GM10248 (cell line): ENCODE measurements around the gene AGAP5.

Source experiments
- CTCF ChIA-PET: fragments of 300-600 bp; sonication (Branson Sonifier 250); formaldehyde crosslinking; extraction: SDS; loops from one replicate; lab custom pipeline; 2021; ENCODE audit warnings: antibody characterized with exemption; lab: Yijun Ruan, JAX
- POLR2A ChIA-PET: fragments of 350-650 bp; sonication (Branson Sonifier 250); formaldehyde crosslinking; extraction: SDS; loops from one replicate; lab custom pipeline; 2020; ENCODE audit warnings: antibody characterized with exemption; lab: Yijun Ruan, JAX
- DNase-seq: peaks from one replicate; pipeline ENCODE4 v3.0.0; 2012; ENCODE audit errors: extremely low spot score
- TF ChIP-seq, protein P1 (sequence below): IDR thresholded peaks from 2 replicates; pipeline ENCODE4 v1.5.1; 2012; ENCODE audit warnings: mild to moderate bottlenecking, low read depth; ENCODE audit errors: extremely low read depth, missing control alignments, control extremely low read depth

Gene AGAP5

DNA sequence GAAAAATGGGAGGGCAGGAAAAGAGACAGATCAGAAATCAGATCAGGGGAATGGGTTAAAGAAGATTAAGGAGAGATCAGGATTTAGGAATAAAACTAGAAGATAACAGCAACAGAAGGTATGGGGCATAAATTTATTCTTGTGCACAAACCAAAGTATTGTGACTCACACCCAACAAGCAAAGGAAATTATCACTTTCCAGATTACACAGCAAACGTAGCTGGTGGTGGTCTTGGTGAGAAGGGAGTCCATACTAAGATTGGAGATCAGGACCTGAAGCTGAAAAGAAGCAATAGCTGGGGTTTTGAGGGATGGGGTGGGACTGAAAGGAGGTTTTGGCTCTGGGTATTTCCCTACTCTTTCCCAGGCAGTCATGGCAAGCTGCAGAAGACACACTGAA lies 53.1 kb downstream of the AGAP5 start:
- ChIA-PET CTCF (interaction anchor here (0.7 to 12.6 kb wide), 26 partner anchors 9 to 392 kb away, joined by 3 to 180 read pairs (median 6); partner anchors contain the start of gene MRPS16), POLR2A (interaction anchor here (0.9 kb wide), 1 partner anchor 19 kb away, joined by 7 read pairs; no protein-coding TSS in a partner anchor)
- no peak for DNase-seq
- TF ChIP-seq, protein P1, sequence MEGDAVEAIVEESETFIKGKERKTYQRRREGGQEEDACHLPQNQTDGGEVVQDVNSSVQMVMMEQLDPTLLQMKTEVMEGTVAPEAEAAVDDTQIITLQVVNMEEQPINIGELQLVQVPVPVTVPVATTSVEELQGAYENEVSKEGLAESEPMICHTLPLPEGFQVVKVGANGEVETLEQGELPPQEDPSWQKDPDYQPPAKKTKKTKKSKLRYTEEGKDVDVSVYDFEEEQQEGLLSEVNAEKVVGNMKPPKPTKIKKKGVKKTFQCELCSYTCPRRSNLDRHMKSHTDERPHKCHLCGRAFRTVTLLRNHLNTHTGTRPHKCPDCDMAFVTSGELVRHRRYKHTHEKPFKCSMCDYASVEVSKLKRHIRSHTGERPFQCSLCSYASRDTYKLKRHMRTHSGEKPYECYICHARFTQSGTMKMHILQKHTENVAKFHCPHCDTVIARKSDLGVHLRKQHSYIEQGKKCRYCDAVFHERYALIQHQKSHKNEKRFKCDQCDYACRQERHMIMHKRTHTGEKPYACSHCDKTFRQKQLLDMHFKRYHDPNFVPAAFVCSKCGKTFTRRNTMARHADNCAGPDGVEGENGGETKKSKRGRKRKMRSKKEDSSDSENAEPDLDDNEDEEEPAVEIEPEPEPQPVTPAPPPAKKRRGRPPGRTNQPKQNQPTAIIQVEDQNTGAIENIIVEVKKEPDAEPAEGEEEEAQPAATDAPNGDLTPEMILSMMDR: no peak

DNA sequence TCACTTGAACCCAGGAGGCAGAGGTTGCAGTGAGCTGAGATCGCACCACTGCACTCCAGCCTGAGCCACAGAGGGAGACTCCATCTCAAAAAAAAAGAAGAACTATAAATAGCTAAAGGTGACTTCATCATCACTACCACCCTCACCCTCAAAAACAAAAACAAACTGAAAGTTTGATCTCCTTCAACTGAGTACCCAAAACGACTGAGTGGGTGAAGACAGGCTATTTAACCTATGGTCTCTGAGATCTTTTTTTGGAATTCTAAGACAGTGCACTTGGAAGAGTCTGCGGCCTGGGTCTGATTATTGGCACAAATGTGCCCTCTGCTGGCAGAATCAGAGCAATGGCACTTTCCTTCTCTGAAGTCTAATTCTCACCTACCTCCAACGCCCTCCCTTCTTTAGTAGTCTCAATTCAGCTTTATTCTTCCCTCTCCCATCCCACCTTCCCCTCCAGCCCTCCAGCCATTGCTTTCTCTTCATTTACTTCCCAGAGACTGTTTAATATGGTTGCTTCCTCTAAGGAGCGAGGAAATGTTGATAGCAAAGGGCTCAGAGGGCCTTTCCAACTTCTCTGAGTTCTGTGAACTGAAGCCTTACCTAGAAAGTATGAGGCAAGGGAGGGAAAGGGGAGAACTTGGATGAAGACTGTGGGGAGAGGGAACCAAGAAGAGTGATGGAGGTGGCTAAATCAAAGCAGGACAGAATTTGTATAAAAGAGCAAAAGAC lies 53.7 kb downstream of the AGAP5 start:
- DNase-seq: peak; percentile 74
- TF ChIP-seq, protein P1: peak; percentile 90
- CTCF ChIA-PET: interaction anchor here (0.7 to 12.6 kb wide), 36 partner anchors 9 to 545 kb away, joined by 3 to 180 read pairs (median 5); partner anchors contain the start of gene MRPS16
- POLR2A ChIA-PET: interaction anchor here (0.6 kb wide), 1 partner anchor 14 kb away, joined by 6 read pairs; no protein-coding TSS in a partner anchor

DNA sequence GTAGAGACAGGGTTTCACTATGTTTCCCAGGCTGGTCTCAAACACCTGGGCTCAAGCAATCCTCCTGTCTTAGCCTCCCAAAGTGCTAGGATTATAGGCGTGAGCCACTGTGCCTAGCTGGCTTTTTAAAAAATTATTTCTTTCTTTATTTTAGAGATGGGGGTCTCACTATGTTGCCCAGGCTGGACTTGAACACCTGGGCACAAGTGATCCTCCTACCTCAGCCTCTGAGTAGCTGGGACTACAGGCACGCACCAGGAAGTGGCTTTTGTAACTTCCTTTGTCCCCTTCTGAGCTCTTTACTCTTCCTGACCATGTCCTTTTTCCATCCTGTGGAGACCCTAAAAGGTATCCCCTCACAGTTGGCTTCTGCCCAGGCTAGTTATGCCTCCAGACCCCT lies 54.5 kb downstream of the AGAP5 start:
- no peak for DNase-seq
- ChIA-PET POLR2A (no interaction called here), CTCF (interaction anchor here (0.7 to 12.6 kb wide), 31 partner anchors 8 to 547 kb away, joined by 3 to 180 read pairs (median 5); partner anchors contain the start of genes MRPS16 and P4HA1)
- TF ChIP-seq, protein P1: no peak

DNA sequence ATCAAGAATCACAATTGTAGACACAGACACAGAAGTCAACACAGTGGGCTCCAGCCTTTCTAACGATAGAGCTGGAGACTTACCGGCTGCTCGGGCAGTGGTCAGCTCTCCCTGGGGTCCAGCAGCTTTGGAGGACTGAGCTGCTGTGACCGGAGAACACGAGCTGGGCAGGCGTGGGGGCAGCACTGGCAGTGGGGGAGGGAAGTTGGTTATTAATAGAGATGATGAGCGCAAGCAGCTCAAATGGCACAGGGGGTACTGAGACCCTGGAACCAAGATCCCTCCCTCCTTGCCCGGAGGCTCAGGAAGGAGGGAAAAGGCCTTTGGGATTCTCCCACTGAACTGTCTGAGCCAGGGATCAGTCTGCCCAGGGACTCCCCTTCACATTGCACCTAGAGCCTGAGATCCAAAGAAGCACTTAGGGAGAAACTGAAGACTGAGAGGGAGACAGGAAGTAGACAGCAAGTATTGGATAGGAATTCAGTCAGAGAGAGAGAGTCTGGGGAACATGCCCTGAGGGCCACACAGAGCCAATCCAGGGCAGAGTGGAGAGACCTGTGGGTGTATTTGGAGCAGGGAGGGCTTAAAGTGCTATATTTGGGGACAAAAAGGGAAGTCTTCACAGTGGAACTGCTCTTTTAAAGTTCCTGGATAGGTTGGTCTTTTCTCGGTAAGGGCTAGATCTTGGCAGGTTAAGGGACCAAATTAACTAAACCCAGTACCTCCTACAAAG lies 56.4 kb downstream of the AGAP5 start, which contains the start of gene MYOZ1:
Gene MYOZ1, minus strand, starts transcription at position 147 of the 733 bp plus-strand sequence. CDS start 1,457 bp downstream, outside the sequence.
- POLR2A ChIA-PET: no interaction called here
- CTCF ChIA-PET: interaction anchor here (0.7 to 12.6 kb wide), 6 partner anchors 9 to 545 kb away, joined by 3 to 180 read pairs (median 3); partner anchors contain the start of gene P4HA1

DNA sequence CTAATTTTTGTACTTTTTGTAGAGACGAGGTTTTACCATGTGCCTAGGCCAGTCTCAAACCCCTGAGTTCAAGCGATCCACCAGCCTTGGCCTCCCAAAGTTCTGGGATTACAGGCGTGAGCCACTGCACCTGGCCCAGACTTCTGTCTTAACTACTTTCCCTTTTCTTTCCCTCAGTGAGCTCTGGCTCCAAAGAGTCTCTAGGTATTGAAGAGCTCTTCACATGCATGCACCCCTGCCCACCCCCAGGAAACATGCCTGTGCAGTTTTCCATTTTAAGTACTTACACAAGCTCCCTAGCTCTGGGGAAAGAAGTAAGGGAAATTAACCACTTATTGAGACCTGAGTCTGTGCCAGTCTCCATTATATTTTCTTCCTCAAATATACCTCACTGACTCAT lies 58.6 kb downstream of the AGAP5 start:
- CTCF ChIA-PET: interaction anchor here (1.1 kb wide), 1 partner anchor 49 kb away, joined by 3 read pairs; no protein-coding TSS in a partner anchor
- TF ChIP-seq, protein P1: no peak
- no peak for DNase-seq
- POLR2A ChIA-PET: no interaction called here

More for the DNA sequence above, 56.4 kb downstream of the AGAP5 start, which contains the start of gene MYOZ1:
- TF ChIP-seq, protein P1: no peak
- DNase-seq: no peak

DNA sequence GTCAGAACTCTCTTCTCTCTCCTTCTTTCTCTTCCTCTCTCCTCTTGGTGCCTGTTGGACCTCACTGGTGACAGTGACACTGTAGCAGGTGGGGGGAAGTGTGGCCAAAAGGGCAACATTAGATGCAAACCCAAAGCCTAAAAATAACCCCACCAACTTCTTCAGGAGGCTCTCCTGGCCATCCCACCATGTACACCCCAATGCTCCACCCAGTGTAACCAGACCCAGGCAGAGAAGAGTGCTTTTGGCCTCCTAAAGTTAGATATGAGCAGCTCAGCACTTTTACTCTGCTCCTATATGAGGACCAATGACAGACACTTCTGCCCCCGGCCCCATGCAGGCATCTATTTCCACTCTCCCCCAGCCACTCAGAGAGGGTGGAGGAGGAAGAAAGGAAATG lies 62.1 kb downstream of the AGAP5 start:
- ChIA-PET CTCF (interaction anchor here (1.1 to 1.7 kb wide), 3 partner anchors 8 to 107 kb away, joined by 3 to 4 read pairs (median 4); no protein-coding TSS in a partner anchor), POLR2A (no interaction called here)
- DNase-seq: no peak
- TF ChIP-seq, protein P1: no peak
